C4-2B (cell line): Measurements from ENCODE around the gene PLCH2.

ENCODE experiments used
- H3K27ac ChIP-seq: fragments of 450-650 bp; 2 replicates; pipeline ENCODE4 v1.5.1; 2017
- CTCF ChIP-seq: fragments of 450-650 bp; conservative IDR thresholded peaks from 2 replicates; pipeline ENCODE4 v1.5.1; 2017; ENCODE audit warnings: mild to moderate bottlenecking
- ZFX ChIP-seq: fragments of 450-650 bp; IDR thresholded peaks from 2 replicates; pipeline ENCODE4 v1.6.1; 2017

The PLCH2 gene

GRCh38 chr1:2443277-2444137 is 32.6 kb upstream of the PLCH2 start:
- TF ChIP-seq ZFX (no peak), CTCF (no peak)
- H3K27ac ChIP-seq, result no peak overlapping the region

DNA sequence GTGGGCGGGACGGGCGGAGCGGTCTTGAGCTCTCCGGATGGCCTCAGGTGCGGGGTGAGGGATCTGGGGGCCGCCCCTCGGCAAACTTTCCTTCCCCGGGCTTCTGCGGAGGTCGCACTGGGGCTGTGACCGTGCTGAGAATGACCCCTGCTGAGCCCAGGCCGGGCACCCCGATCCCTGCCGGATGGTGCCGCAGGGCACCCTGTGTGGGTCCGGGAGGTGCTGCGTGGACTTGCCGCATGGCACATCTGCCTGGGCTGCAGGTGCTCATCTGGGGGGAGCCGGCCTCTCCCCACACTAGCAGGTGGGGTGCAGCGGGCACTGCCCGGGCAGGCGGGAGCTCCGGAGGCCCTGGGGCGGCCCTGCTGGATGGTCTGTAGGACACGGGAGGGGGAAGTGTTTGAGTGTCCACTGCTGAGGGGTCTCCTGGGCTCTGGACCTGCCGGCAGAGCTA is 31.9 kb upstream of the PLCH2 start:
- TF ChIP-seq CTCF, result no peak
- TF ChIP-seq ZFX, result no peak

GRCh38 chr1:2445162-2445822 is 30.8 kb upstream of the PLCH2 start:
- H3K27ac ChIP-seq, result no peak overlapping the region
- TF ChIP-seq CTCF (no peak), ZFX (no peak)

More for the DNA sequence above, 31.9 kb upstream of the PLCH2 start:
- H3K27ac ChIP-seq, result no peak overlapping the region

DNA sequence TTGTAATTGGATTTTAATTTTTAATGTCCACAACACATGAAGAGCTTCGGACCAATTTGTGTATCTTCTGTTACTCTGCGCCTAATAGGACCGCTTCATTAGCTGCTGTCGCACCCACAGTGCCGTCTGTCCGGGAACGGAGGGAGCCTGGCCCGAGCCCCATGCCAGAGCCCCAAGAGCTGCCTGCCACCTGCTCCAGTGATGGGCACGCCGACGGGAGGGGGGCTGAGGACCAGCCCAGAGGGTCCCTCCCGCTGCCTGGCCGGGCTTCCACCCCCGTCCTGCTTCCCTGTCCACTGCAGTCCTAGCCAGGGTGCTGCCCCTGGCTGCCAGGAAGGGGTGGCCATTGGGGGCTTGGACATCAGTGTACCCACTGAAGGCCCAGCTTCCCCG is 30.3 kb upstream of the PLCH2 start:
- TF ChIP-seq CTCF (no peak), ZFX (no peak)
- H3K27ac ChIP-seq, result no peak overlapping the region

DNA sequence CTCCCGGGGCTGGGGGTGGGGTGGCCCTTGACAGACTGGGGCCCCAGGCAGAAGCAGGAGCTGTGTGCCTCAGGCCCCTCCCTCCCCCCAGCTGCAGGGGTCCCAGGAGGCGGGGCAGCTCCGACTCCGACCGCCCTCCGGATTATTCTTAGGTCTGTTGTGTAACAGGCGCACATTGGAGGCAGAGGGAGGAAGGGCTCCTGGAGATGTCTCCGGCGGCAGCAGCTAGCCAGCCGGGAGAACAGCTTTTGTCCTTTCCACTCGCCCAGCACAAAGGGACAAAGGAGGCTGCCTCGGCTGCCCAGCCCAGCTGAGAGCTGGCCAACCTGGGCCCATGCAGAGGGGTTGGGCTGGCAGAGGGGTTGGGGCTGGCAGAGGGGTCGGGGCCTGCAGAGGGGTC is 29.7 kb upstream of the PLCH2 start:
- H3K27ac ChIP-seq, result no peak overlapping the region
- no peak for TF ChIP-seq CTCF

- TF ChIP-seq CTCF (no peak), ZFX (no peak)
- H3K27ac ChIP-seq, result no peak overlapping the region
These were observed 29.2 kb upstream of the PLCH2 start for GRCh38 chr1:2446861-2447260.
